ENCODE results near the gene FCSK.

GRCh38 chr16:70482624-70483023, 28.2 kb downstream of the FCSK start:
- TF ChIP-seq CTCF (IDR thresholded peaks at IDR 0.05; ENCODE audit: insufficient read depth, low read length, poor library complexity, severe bottlenecking) (no peak), EZH2phosphoT487 (conservative IDR thresholded peaks at IDR 0.05; ENCODE audit: low read length) (no peak)

Data from SU-DHL-6 (cell line).